ENCODE measurements around the gene ALOX15. TPM values are rescaled to one million over a fixed set of nuclear protein-coding genes. Genes with fewer than 3 reads are reported as not detected.

ALOX15 gene
- total RNA-seq, 1 experiment from 2014 or later = 0.31 TPM

GRCh38 chr17:4602041-4602440, 39.4 kb downstream of the ALOX15 start:
- Histone ChIP-seq H4K5ac (ENCODE audit: insufficient read length, low read depth, low read length) (no peak overlapping the region), H2AK5ac (ENCODE audit: insufficient read length, low read length) (no peak overlapping the region), H2BK20ac (ENCODE audit: low read depth, low read length, poor library complexity, severe bottlenecking) (no peak overlapping the region), H2BK15ac (ENCODE audit: low read depth, low read length) (no peak overlapping the region), H2BK5ac (ENCODE audit: insufficient read length, low read length) (no peak overlapping the region), H3K18ac (ENCODE audit: insufficient read length, low read depth, low read length) (no peak overlapping the region), H3K4ac (ENCODE audit: low read depth, low read length) (no peak overlapping the region), H3K56ac (ENCODE audit: insufficient read length, low read depth, low read length) (no peak overlapping the region), H3K79me2 (ENCODE audit: insufficient read depth, low read length) (no peaks in the 10 kb centered on the region), H3K9me3 (ENCODE audit: control insufficient read depth, low read depth, low read length) (no peaks in the 10 kb centered on the region), H3K4me2 (ENCODE audit: insufficient read depth, insufficient read length, low read length) (no peak overlapping the region), H4K91ac (ENCODE audit: insufficient read length, low read depth, low read length) (no peak overlapping the region), H3K4me1 (ENCODE audit: insufficient read depth, low read length) (peaks cover 3% of the 10 kb centered on the region; the same call in 1 of the 2 replicates), H3K14ac (ENCODE audit: insufficient read depth, low read length) (no peak overlapping the region), H3T11ph (ENCODE audit: low read length) (no peak overlapping the region), H2AFZ (ENCODE audit: low read length) (no peak overlapping the region), H4K8ac (replicated peaks; ENCODE audit: insufficient read length, low read depth, low read length) (no peak overlapping the region), H3K9ac (ENCODE audit: extremely low read depth, insufficient read length, low read length) (no peak overlapping the region), H3K27ac (ENCODE audit: insufficient read length, low read depth, low read length) (no peak overlapping the region), H3K23me2 (ENCODE audit: insufficient read length, low read depth, low read length, poor library complexity, severe bottlenecking) (no peaks in the 10 kb centered on the region), H4K20me1 (ENCODE audit: control insufficient read depth, insufficient read depth, insufficient read length) (no peaks in the 10 kb centered on the region), H3K23ac (ENCODE audit: insufficient read length, low read depth, low read length) (no peak overlapping the region), H2BK120ac (ENCODE audit: low read depth, low read length, poor library complexity, severe bottlenecking) (no peak overlapping the region), H2BK12ac (ENCODE audit: insufficient read length, low read depth, low read length) (no peak overlapping the region), H3K79me1 (ENCODE audit: insufficient read depth, low read depth, low read length, poor library complexity, severe bottlenecking) (no peaks in the 10 kb centered on the region), H3K27me3 (ENCODE audit: insufficient read depth, low read length) (no peaks in the 10 kb centered on the region)
- H3K27me3 Mint-ChIP-seq (ENCODE audit: low read depth) = peaks cover 14% of the 10 kb centered on the region
- H3K4me1 Mint-ChIP-seq = peaks cover 27 to 48% of the 10 kb centered on the region in 2 experiments
- no peak overlapping the region for H3K4me3 Mint-ChIP-seq
- H3K27ac Mint-ChIP-seq = no peak overlapping the region
- TF ChIP-seq CTCF (conservative IDR thresholded peaks at IDR 0.05) = no peak
- no CpG with 5 or more reads among the region's 5 CpGs for WGBS (ENCODE audit: extremely low coverage, insufficient read length, low lambda C conversion rate)
- peaks cover 0 to 1% of the 10 kb centered on the region in 2 experiments; a peak in 2 of 5 replicates for H3K9me3 Mint-ChIP-seq
- DNase-seq = no peak
- H3K36me3 Mint-ChIP-seq (ENCODE audit: insufficient read depth in 1 of 3, low read depth in 3 of 3) = peaks cover 0 to 2% (median 0%) of the 10 kb centered on the region in 3 experiments; a peak in 1 of 7 replicates
